ENCODE measurements around the gene MYLK2.

Gene MYLK2

GRCh38 chr20:31849306-31849930 lies 30.3 kb downstream of the MYLK2 start:
- H3K4me1 ChIP-seq (ENCODE audit: control insufficient read depth in 5 of 5, insufficient read depth in 5 of 5, low read length in 5 of 5): peaks cover 0 to 4% (median 0%) of the 10 kb centered on the region in 5 donors
- H3K27ac ChIP-seq (ENCODE audit: low read depth, low read length): no peak overlapping the region
- peaks cover 20 to 35% (median 30%) of the 10 kb centered on the region in 5 donors for H3K27me3 ChIP-seq (ENCODE audit: control insufficient read depth in 5 of 5, insufficient read depth in 4 of 5, low read length in 5 of 5)
- H3K36me3 ChIP-seq (ENCODE audit: control insufficient read depth in 5 of 5, insufficient read depth in 5 of 5, low read length in 5 of 5): no peaks in the 10 kb centered on the region
- no peak overlapping the region for H3K4me3 ChIP-seq (ENCODE audit: low read depth in 1 of 5, low read length in 5 of 5)
- H3K9ac ChIP-seq (ENCODE audit: low read length in 5 of 5): no peak overlapping the region
- H3K9me3 ChIP-seq (ENCODE audit: control insufficient read depth in 5 of 5, low read length in 5 of 5): no peaks in the 10 kb centered on the region

- Histone ChIP-seq H3K27me3 (ENCODE audit: control insufficient read depth in 5 of 5, insufficient read depth in 4 of 5, low read length in 5 of 5) (peaks cover 20 to 36% (median 31%) of the 10 kb centered on the region in 5 donors), H3K9ac (ENCODE audit: low read length in 5 of 5) (no peak overlapping the region), H3K4me1 (ENCODE audit: control insufficient read depth in 5 of 5, insufficient read depth in 5 of 5, low read length in 5 of 5) (no peaks in the 10 kb centered on the region), H3K9me3 (ENCODE audit: control insufficient read depth in 5 of 5, low read length in 5 of 5) (no peaks in the 10 kb centered on the region), H3K4me3 (ENCODE audit: low read depth in 1 of 5, low read length in 5 of 5) (no peak overlapping the region), H3K36me3 (ENCODE audit: control insufficient read depth in 5 of 5, insufficient read depth in 5 of 5, low read length in 5 of 5) (no peaks in the 10 kb centered on the region), H3K27ac (ENCODE audit: low read depth, low read length) (no peak overlapping the region)
Measured at GRCh38 chr20:31851240-31851955, 32.2 kb downstream of the MYLK2 start.

- H3K9me3 ChIP-seq (ENCODE audit: control insufficient read depth in 5 of 5, low read length in 5 of 5): no peaks in the 10 kb centered on the region
- H3K4me3 ChIP-seq (ENCODE audit: low read depth in 1 of 5, low read length in 5 of 5): no peak overlapping the region
- no peaks in the 10 kb centered on the region for H3K36me3 ChIP-seq (ENCODE audit: control insufficient read depth in 5 of 5, insufficient read depth in 5 of 5, low read length in 5 of 5)
- H3K4me1 ChIP-seq (ENCODE audit: control insufficient read depth in 5 of 5, insufficient read depth in 5 of 5, low read length in 5 of 5): peaks cover 0 to 6% (median under 1%) of the 10 kb centered on the region in 5 donors
- H3K27me3 ChIP-seq (ENCODE audit: control insufficient read depth in 5 of 5, insufficient read depth in 4 of 5, low read length in 5 of 5): peaks cover 25 to 45% (median 44%) of the 10 kb centered on the region in 5 donors
- no peak overlapping the region for H3K27ac ChIP-seq (ENCODE audit: low read depth, low read length)
- H3K9ac ChIP-seq (ENCODE audit: low read length in 5 of 5): no peak overlapping the region
Measured at GRCh38 chr20:31853481-31853880, 34.3 kb downstream of the MYLK2 start.

- Histone ChIP-seq H3K4me1 (ENCODE audit: control insufficient read depth in 5 of 5, insufficient read depth in 5 of 5, low read length in 5 of 5) (peaks cover 0 to 37% (median 23%) of the 10 kb centered on the region in 5 donors), H3K27ac (ENCODE audit: low read depth, low read length) (no peak overlapping the region), H3K36me3 (ENCODE audit: control insufficient read depth in 5 of 5, insufficient read depth in 5 of 5, low read length in 5 of 5) (no peaks in the 10 kb centered on the region), H3K4me3 (ENCODE audit: low read depth in 1 of 5, low read length in 5 of 5) (no peak overlapping the region), H3K9me3 (ENCODE audit: control insufficient read depth in 5 of 5, low read length in 5 of 5) (no peaks in the 10 kb centered on the region), H3K27me3 (ENCODE audit: control insufficient read depth in 5 of 5, insufficient read depth in 4 of 5, low read length in 5 of 5) (peaks cover 9 to 36% (median 27%) of the 10 kb centered on the region in 5 donors), H3K9ac (ENCODE audit: low read length in 5 of 5) (no peak overlapping the region)
Measured at GRCh38 chr20:31856516-31856915, 37.4 kb downstream of the MYLK2 start.

GRCh38 chr20:31857861-31858759 lies 39.0 kb downstream of the MYLK2 start:
- Histone ChIP-seq H3K36me3 (ENCODE audit: control insufficient read depth in 5 of 5, insufficient read depth in 5 of 5, low read length in 5 of 5) (no peaks in the 10 kb centered on the region), H3K9ac (ENCODE audit: low read length in 5 of 5) (no peak overlapping the region), H3K9me3 (ENCODE audit: control insufficient read depth in 5 of 5, low read length in 5 of 5) (no peaks in the 10 kb centered on the region), H3K4me3 (ENCODE audit: low read depth in 1 of 5, low read length in 5 of 5) (no peak overlapping the region), H3K4me1 (ENCODE audit: control insufficient read depth in 5 of 5, insufficient read depth in 5 of 5, low read length in 5 of 5) (peaks cover 0 to 41% (median 26%) of the 10 kb centered on the region in 5 donors), H3K27ac (ENCODE audit: low read depth, low read length) (no peak overlapping the region), H3K27me3 (ENCODE audit: control insufficient read depth in 5 of 5, insufficient read depth in 4 of 5, low read length in 5 of 5) (peaks cover 8 to 33% (median 24%) of the 10 kb centered on the region in 5 donors)

GRCh38 chr20:31858760-31859083 lies 39.6 kb downstream of the MYLK2 start:
- H3K4me3 ChIP-seq (ENCODE audit: low read depth in 1 of 5, low read length in 5 of 5): no peak overlapping the region
- H3K27ac ChIP-seq (ENCODE audit: low read depth, low read length): no peak overlapping the region
- no peaks in the 10 kb centered on the region for H3K9me3 ChIP-seq (ENCODE audit: control insufficient read depth in 5 of 5, low read length in 5 of 5)
- H3K9ac ChIP-seq (ENCODE audit: low read length in 5 of 5): no peak overlapping the region
- H3K4me1 ChIP-seq (ENCODE audit: control insufficient read depth in 5 of 5, insufficient read depth in 5 of 5, low read length in 5 of 5): peaks cover 0 to 41% (median 26%) of the 10 kb centered on the region in 5 donors
- no peaks in the 10 kb centered on the region for H3K36me3 ChIP-seq (ENCODE audit: control insufficient read depth in 5 of 5, insufficient read depth in 5 of 5, low read length in 5 of 5)
- peaks cover 8 to 33% (median 24%) of the 10 kb centered on the region in 5 donors for H3K27me3 ChIP-seq (ENCODE audit: control insufficient read depth in 5 of 5, insufficient read depth in 4 of 5, low read length in 5 of 5)

GRCh38 chr20:31859266-31859997 lies 40.3 kb downstream of the MYLK2 start:
- Histone ChIP-seq H3K4me1 (ENCODE audit: control insufficient read depth in 5 of 5, insufficient read depth in 5 of 5, low read length in 5 of 5) (peaks cover 0 to 41% (median 26%) of the 10 kb centered on the region in 5 donors), H3K4me3 (ENCODE audit: low read depth in 1 of 5, low read length in 5 of 5) (no peak overlapping the region), H3K9ac (ENCODE audit: low read length in 5 of 5) (peak overlapping the region in 1 of 5 donors; percentile 18), H3K9me3 (ENCODE audit: control insufficient read depth in 5 of 5, low read length in 5 of 5) (no peaks in the 10 kb centered on the region), H3K36me3 (ENCODE audit: control insufficient read depth in 5 of 5, insufficient read depth in 5 of 5, low read length in 5 of 5) (no peaks in the 10 kb centered on the region), H3K27me3 (ENCODE audit: control insufficient read depth in 5 of 5, insufficient read depth in 4 of 5, low read length in 5 of 5) (peaks cover 4 to 30% (median 23%) of the 10 kb centered on the region in 5 donors), H3K27ac (ENCODE audit: low read depth, low read length) (no peak overlapping the region)

GRCh38 chr20:31859998-31860380 lies 40.8 kb downstream of the MYLK2 start:
- Histone ChIP-seq H3K4me3 (ENCODE audit: low read depth in 1 of 5, low read length in 5 of 5) (peak overlapping the region in 2 of 5 donors; percentile 10 to 72), H3K27ac (ENCODE audit: low read depth, low read length) (no peak overlapping the region), H3K4me1 (ENCODE audit: control insufficient read depth in 5 of 5, insufficient read depth in 5 of 5, low read length in 5 of 5) (peaks cover 0 to 41% (median 26%) of the 10 kb centered on the region in 5 donors), H3K36me3 (ENCODE audit: control insufficient read depth in 5 of 5, insufficient read depth in 5 of 5, low read length in 5 of 5) (no peaks in the 10 kb centered on the region), H3K27me3 (ENCODE audit: control insufficient read depth in 5 of 5, insufficient read depth in 4 of 5, low read length in 5 of 5) (peaks cover 4 to 30% (median 23%) of the 10 kb centered on the region in 5 donors), H3K9me3 (ENCODE audit: control insufficient read depth in 5 of 5, low read length in 5 of 5) (no peaks in the 10 kb centered on the region), H3K9ac (ENCODE audit: low read length in 5 of 5) (peak overlapping the region in 1 of 5 donors; percentile 43)

GRCh38 chr20:31860390-31861134 lies 41.4 kb downstream of the MYLK2 start:
- peak overlapping the region in 1 of 5 donors; percentile 56 for H3K9ac ChIP-seq (ENCODE audit: low read length in 5 of 5)

More at GRCh38 chr20:31860390-31861134, 41.4 kb downstream of the MYLK2 start:
- Histone ChIP-seq H3K4me3 (ENCODE audit: low read depth in 1 of 5, low read length in 5 of 5) (peak overlapping the region; percentile 10 to 72 (median 60)), H3K27me3 (ENCODE audit: control insufficient read depth in 5 of 5, insufficient read depth in 4 of 5, low read length in 5 of 5) (peaks cover 4 to 30% (median 21%) of the 10 kb centered on the region in 5 donors), H3K9me3 (ENCODE audit: control insufficient read depth in 5 of 5, low read length in 5 of 5) (no peaks in the 10 kb centered on the region), H3K27ac (ENCODE audit: low read depth, low read length) (no peak overlapping the region), H3K4me1 (ENCODE audit: control insufficient read depth in 5 of 5, insufficient read depth in 5 of 5, low read length in 5 of 5) (peaks cover 0 to 41% (median 26%) of the 10 kb centered on the region in 5 donors), H3K36me3 (ENCODE audit: control insufficient read depth in 5 of 5, insufficient read depth in 5 of 5, low read length in 5 of 5) (no peaks in the 10 kb centered on the region)
